Suprapubic skin (tissue), 4 donors: Measurements from ENCODE around the gene SNX8. TPM values are rescaled to one million over a fixed set of nuclear protein-coding genes. Genes with fewer than 3 reads are reported as not detected.

Source experiments
- DNase-seq, 2 donors: peaks; one replicate each; pipeline ENCODE4 v3.0.0-alpha.2; 2019; ENCODE audit warnings: low spot score in 2 of 2
- H3K27ac ChIP-seq: fragments of 200-600 bp; sonication (generic); one replicate; pipeline ENCODE4 v1.5.1; 2019
- H3K27me3 ChIP-seq: fragments of 200-600 bp; sonication (generic); one replicate; pipeline ENCODE4 v1.5.1; 2019
- H3K36me3 ChIP-seq: fragments of 200-600 bp; sonication (generic); one replicate; pipeline ENCODE4 v1.5.1; 2019
- H3K4me1 ChIP-seq: fragments of 200-600 bp; sonication (generic); one replicate; pipeline ENCODE4 v1.5.1; 2019
- H3K4me3 ChIP-seq: fragments of 200-600 bp; sonication (generic); one replicate; pipeline ENCODE4 v1.5.1; 2019; ENCODE audit warnings: mild to moderate bottlenecking
- H3K9me3 ChIP-seq: fragments of 200-600 bp; sonication (generic); one replicate; pipeline ENCODE4 v1.5.1; 2019
- EP300 ChIP-seq: sonication (generic); formaldehyde crosslinking; IDR thresholded peaks from one replicate; pipeline ENCODE4 v1.6.1; 2017; ENCODE audit warnings: antibody characterized with exemption
- POLR2A ChIP-seq, 2 donors: fragments of 450-650 bp; IDR thresholded peaks; one replicate each; pipeline ENCODE4 v1.6.1; 2017; ENCODE audit warnings: antibody characterized with exemption in 2 of 2, mild to moderate bottlenecking in 2 of 2, moderate library complexity in 2 of 2
- POLR2AphosphoS5 ChIP-seq, 3 donors: sonication (generic); formaldehyde crosslinking; IDR thresholded peaks; one replicate each; pipeline ENCODE4 v1.6.1; 2017; ENCODE audit warnings: antibody characterized with exemption in 3 of 3
- WGBS: methylation state at CpG from one replicate; pipeline ENCODE4 v1.1.5; 2018; 5-methylcytosine and 5-hydroxymethylcytosine counted together
- total RNA-seq, 4 donors: library from RNA; depleted of rRNA; stranded (reverse); fragments of >200 nt; gene quantifications; one replicate each; pipeline ENCODE4 v1.1.0, GENCODE V29; 2016
- TF ChIP-seq, protein P1 (sequence below), 2 donors: fragments of 200-600 bp in 1 of 2; fragments of 450-650 bp in 1 of 2; sonication (generic) in 1 of 2; IDR thresholded peaks; one replicate each; pipeline ENCODE4 v1.5.1; 2016 to 2019; ENCODE audit warnings: antibody characterized with exemption in 2 of 2, mild to moderate bottlenecking in 1 of 2, moderate library complexity in 1 of 2

The SNX8 gene
- total RNA-seq, 4 donors from 2014 or later: 13.7 to 35.1 (median 19.3) TPM

DNA sequence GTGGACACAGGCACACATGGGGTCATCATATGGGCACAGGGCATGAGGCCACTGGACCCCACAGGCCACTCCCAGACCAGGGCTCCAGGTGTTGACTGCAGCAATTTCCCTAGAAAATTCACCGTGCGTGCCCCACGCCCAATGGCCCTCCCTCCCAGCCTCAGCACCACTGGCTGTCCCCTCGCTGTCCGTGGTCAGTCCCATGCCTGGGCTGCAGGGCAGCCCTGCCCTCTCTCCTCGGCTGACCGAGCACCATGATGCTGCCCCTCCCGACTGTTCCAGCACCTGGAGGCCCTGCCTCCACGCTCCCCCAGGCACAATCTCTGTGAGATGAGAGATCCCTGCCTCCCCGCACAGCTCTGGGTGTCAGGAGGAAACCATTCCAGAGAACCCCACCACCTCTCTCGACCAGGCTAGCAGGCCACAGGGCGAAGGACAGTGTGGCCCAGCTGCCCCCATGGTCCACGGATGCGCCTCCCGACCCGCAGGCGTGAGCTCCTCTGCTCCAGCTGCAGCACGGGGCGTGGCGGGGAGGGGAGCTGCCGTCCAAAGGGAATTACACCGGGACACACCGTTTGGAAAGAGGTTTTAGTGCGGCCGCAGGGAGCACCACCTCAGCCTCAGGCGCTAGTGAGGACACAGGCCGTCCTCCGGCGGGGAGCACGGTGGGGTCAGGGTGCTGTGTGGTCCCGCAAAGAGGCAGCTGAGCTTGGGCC is 59.7 kb downstream of the SNX8 start:
- Histone ChIP-seq H3K4me3 (no peak overlapping the region), H3K4me1 (peaks cover 5% of the 10 kb centered on the region), H3K27ac (no peak overlapping the region), H3K9me3 (no peaks in the 10 kb centered on the region), H3K36me3 (peaks cover 65% of the 10 kb centered on the region), H3K27me3 (no peaks in the 10 kb centered on the region)
- TF ChIP-seq POLR2A (IDR thresholded peaks at IDR 0.05): no peak
- no peak for TF ChIP-seq POLR2AphosphoS5 (IDR thresholded peaks at IDR 0.05)
- TF ChIP-seq, protein P1, sequence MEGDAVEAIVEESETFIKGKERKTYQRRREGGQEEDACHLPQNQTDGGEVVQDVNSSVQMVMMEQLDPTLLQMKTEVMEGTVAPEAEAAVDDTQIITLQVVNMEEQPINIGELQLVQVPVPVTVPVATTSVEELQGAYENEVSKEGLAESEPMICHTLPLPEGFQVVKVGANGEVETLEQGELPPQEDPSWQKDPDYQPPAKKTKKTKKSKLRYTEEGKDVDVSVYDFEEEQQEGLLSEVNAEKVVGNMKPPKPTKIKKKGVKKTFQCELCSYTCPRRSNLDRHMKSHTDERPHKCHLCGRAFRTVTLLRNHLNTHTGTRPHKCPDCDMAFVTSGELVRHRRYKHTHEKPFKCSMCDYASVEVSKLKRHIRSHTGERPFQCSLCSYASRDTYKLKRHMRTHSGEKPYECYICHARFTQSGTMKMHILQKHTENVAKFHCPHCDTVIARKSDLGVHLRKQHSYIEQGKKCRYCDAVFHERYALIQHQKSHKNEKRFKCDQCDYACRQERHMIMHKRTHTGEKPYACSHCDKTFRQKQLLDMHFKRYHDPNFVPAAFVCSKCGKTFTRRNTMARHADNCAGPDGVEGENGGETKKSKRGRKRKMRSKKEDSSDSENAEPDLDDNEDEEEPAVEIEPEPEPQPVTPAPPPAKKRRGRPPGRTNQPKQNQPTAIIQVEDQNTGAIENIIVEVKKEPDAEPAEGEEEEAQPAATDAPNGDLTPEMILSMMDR (IDR thresholded peaks at IDR 0.05): no peak
- WGBS: 100% methylated on average over 1 of the region's 31 CpGs
- DNase-seq: no peak

DNA sequence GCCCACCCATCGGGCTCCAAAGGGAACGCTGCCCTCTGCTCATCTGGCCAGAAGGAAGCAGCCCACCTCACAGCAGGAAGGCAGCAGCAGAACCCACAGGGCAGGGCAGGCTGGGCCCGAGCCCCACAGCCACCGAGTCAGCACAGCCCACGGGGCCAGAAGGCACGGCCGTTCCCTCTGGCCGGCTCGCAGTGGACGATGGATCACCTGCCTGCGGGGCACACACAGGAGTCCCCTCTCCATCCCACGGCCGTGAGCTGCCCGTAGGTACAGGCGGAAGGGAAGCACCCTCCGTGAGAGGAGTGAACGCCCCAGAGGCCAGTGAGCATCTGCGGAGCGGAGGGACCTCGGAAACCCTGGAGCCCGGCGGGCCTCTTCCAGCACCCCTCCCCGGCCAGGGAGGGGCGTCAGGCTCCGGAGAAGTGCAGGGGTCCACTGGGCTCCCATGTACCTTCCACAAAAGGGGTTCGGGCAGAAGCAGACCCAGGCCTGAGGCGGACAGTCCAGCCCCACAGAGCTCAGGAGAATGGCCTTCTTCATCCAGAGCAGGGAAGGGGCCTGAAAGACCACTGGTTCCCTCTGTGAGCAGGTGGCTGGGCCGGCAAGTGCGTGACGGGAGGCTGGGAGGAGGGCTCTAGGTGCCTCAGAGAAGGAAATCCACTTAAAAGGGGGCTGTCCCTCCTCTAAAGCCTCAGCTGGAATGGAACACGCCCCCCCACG is 60.6 kb downstream of the SNX8 start:
- DNase-seq: no peak
- 93% methylated on average over 16 of the region's 32 CpGs for WGBS
- Histone ChIP-seq H3K4me3 (no peak overlapping the region), H3K27me3 (no peaks in the 10 kb centered on the region), H3K36me3 (peaks cover 56% of the 10 kb centered on the region), H3K27ac (no peak overlapping the region), H3K9me3 (no peaks in the 10 kb centered on the region), H3K4me1 (peaks cover 14% of the 10 kb centered on the region)
- TF ChIP-seq, protein P1 (IDR thresholded peaks at IDR 0.05): no peak
- no peak for TF ChIP-seq EP300
- no peak for TF ChIP-seq POLR2A (IDR thresholded peaks at IDR 0.05)

DNA sequence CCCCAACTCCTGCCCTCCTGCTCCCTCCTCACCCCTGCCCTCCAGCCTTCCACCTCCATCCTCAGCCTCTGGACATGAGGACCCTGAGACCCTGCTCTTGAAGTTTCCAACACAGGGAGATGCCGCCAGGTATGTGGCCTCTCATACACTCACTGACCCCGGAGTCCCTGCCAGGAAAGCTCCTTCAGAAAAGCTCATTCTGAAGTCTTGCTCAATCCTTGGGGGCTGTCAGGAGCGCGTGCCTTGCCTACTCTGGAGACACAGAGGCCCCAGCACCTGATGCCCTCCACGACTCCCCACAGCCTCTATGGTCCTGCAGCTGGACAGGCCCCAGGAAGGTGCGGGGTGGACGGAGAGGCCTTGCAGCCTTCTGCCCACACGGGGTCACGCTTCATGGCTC is 61.2 kb downstream of the SNX8 start:
- 98% methylated on average over 4 of the region's 9 CpGs for WGBS
- peaks cover 16% of the 10 kb centered on the region for H3K4me1 ChIP-seq
- H3K4me3 ChIP-seq: no peak overlapping the region
- H3K27ac ChIP-seq: no peak overlapping the region
- H3K9me3 ChIP-seq: no peaks in the 10 kb centered on the region
- H3K36me3 ChIP-seq: peaks cover 50% of the 10 kb centered on the region
- DNase-seq: no peak
- TF ChIP-seq POLR2AphosphoS5 (IDR thresholded peaks at IDR 0.05): no peak
- TF ChIP-seq, protein P1 (IDR thresholded peaks at IDR 0.05): no peak
- TF ChIP-seq EP300: no peak
- TF ChIP-seq POLR2A (IDR thresholded peaks at IDR 0.05): no peak
- no peaks in the 10 kb centered on the region for H3K27me3 ChIP-seq

DNA sequence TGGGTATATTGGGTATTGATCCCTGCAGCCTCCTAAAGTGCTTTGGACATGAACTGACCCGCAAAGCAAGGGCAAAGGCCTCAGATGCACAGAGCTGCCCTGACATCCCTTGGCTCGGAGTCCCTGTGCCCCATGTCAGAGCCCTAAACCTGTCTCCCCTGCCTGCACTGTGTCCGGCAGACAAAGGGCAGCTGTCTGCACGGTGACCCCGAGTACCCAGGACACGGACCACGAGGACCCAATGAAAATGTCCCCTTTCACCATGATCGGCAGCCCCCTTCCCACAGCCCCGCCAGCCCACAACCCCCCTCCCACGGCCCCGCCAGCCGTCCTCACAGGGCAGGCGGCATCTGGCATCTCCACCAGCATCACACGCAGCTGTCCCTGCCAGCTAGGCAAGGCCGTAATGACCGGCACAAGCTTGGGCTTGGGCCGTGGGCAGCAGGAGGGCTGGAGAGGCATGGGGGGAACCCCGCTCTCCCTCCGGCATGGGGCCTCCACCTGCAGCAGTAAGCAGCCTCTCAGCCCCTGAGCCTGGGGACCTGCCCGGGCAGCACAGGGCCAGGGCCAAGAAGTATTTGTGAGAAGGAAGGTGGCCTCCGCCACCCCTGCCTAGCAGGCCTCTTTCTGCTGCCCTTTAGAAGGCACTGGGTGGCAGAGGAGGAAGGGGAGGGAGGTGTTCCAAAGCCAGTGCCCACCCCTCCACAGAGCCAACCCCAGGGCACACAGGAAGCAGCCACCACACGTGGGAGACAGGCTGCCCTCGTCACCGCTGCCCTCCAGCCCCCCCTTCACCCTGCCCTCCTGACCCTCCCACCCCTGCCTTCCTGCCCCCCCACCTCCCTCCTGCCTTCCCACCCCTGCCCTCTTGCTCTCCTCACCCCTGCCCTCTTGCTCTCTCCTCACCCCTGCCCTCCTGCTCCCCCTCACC is 62.1 kb downstream of the SNX8 start:
- Histone ChIP-seq H3K4me1 (peaks cover 16% of the 10 kb centered on the region), H3K27ac (no peak overlapping the region), H3K4me3 (no peak overlapping the region), H3K9me3 (no peaks in the 10 kb centered on the region), H3K36me3 (peaks cover 43% of the 10 kb centered on the region), H3K27me3 (no peaks in the 10 kb centered on the region)
- TF ChIP-seq POLR2A (IDR thresholded peaks at IDR 0.05) (no peak), EP300 (no peak), POLR2AphosphoS5 (IDR thresholded peaks at IDR 0.05) (no peak)
- TF ChIP-seq, protein P1 (IDR thresholded peaks at IDR 0.05): no peak
- DNase-seq: no peak
- WGBS: no CpG with 5 or more reads among the region's 24 CpGs
